Neural cell (in vitro differentiated cells): ENCODE results near the gene RPL38. TPM values are rescaled to one million over a fixed set of nuclear protein-coding genes. Genes with fewer than 3 reads are reported as not detected.

Experiments used
- H2AFZ ChIP-seq: fragments of 200-600, 300-800 bp; sonication (generic), shearing (Covaris generic); 2 replicates; pipeline ENCODE4 v1.6.0; 2014; ENCODE audit warnings: low read depth, mild to moderate bottlenecking, antibody characterized with exemption, low read length, moderate library complexity
- H3F3A ChIP-seq: fragments of 200-600 bp; shearing (Covaris generic); 2 replicates; pipeline ENCODE4 v1.6.1; 2016; ENCODE audit warnings: mild to moderate bottlenecking, moderate library complexity, mixed read lengths, antibody characterized with exemption, low read length; ENCODE audit not compliant: insufficient read depth, poor library complexity, severe bottlenecking
- H3K27ac ChIP-seq: fragments of 200-600, 300-800 bp; sonication (generic), shearing (Covaris generic); 2 replicates; pipeline ENCODE4 v1.5.1; 2014; ENCODE audit warnings: mild to moderate bottlenecking, low read length, moderate library complexity
- H3K27me3 ChIP-seq: fragments of 300-800, 200-600 bp; sonication (generic), shearing (Covaris generic); 2 replicates; pipeline ENCODE4 v1.6.0; 2014; ENCODE audit warnings: mild to moderate bottlenecking, low read depth, low read length, moderate library complexity; ENCODE audit not compliant: insufficient read depth
- H3K36me3 ChIP-seq: fragments of 300-800, 200-600 bp; sonication (generic), shearing (Covaris generic); 2 replicates; pipeline ENCODE4 v1.5.1; 2014; ENCODE audit warnings: mild to moderate bottlenecking, antibody characterized with exemption, low read length, moderate library complexity; ENCODE audit not compliant: insufficient read depth
- H3K4me2 ChIP-seq: fragments of 300-800, 200-600 bp; sonication (generic), shearing (Covaris generic); 2 replicates; pipeline ENCODE4 v1.6.0; 2014; ENCODE audit warnings: mild to moderate bottlenecking, low read length
- H3K4me3 ChIP-seq: fragments of 300-800, 200-600 bp; sonication (generic), shearing (Covaris generic); 2 replicates; pipeline ENCODE4 v1.5.1; 2014; ENCODE audit warnings: mild to moderate bottlenecking, low read length, moderate library complexity
- H3K79me2 ChIP-seq: fragments of 200-600 bp; shearing (Covaris generic); replicated peaks from 2 replicates; pipeline ENCODE4 v1.6.0; 2014; ENCODE audit warnings: mild to moderate bottlenecking, low read length, moderate library complexity; ENCODE audit not compliant: insufficient read depth
- H3K9ac ChIP-seq: fragments of 300-800, 200-600 bp; sonication (generic), shearing (Covaris generic); 2 replicates; pipeline ENCODE4 v1.6.1; 2016; ENCODE audit warnings: mild to moderate bottlenecking, low read length, mixed read lengths
- H3K9me2 ChIP-seq: fragments of 200-600 bp; shearing (Covaris generic); 2 replicates; pipeline ENCODE4 v1.6.1; 2016; ENCODE audit warnings: mild to moderate bottlenecking, low read length, mixed read lengths; ENCODE audit not compliant: insufficient read depth
- H3K9me3 ChIP-seq: fragments of 200-600, 300-800 bp; sonication (generic), shearing (Covaris generic); 2 replicates; pipeline ENCODE4 v1.6.1; 2016; ENCODE audit warnings: mild to moderate bottlenecking, mixed run types, low read length, moderate library complexity, mixed read lengths
- H4K20me1 ChIP-seq: fragments of 200-600 bp; shearing (Covaris generic); 2 replicates; pipeline ENCODE4 v1.6.1; 2016; ENCODE audit warnings: mild to moderate bottlenecking, mixed run types; ENCODE audit not compliant: insufficient read depth
- CTCF ChIP-seq: fragments of 450-650 bp; IDR thresholded peaks from 2 replicates; pipeline ENCODE4 v1.5.1; 2014; ENCODE audit warnings: antibody characterized with exemption, mild to moderate bottlenecking, moderate library complexity; ENCODE audit not compliant: poor library complexity, severe bottlenecking
- EP300 ChIP-seq: fragments of 450-650 bp; conservative IDR thresholded peaks from 2 replicates; pipeline ENCODE4 v1.6.1; 2014; ENCODE audit warnings: antibody characterized with exemption, mild to moderate bottlenecking, moderate library complexity; ENCODE audit not compliant: poor library complexity, severe bottlenecking
- EZH2 ChIP-seq: fragments of 200-600, 300-800 bp; shearing (Covaris generic), sonication (generic); IDR thresholded peaks from 2 replicates; pipeline ENCODE4 v1.6.1; 2014; ENCODE audit warnings: antibody characterized with exemption, low read length, borderline replicate concordance, mild to moderate bottlenecking; ENCODE audit not compliant: insufficient read depth, poor library complexity, severe bottlenecking
- MXI1 ChIP-seq: fragments of 450-650 bp; conservative IDR thresholded peaks from 2 replicates; pipeline ENCODE4 v1.6.1; 2014; ENCODE audit warnings: antibody characterized with exemption, mild to moderate bottlenecking; ENCODE audit not compliant: poor library complexity, severe bottlenecking
- POLR2AphosphoS5 ChIP-seq: IDR thresholded peaks from 2 replicates; pipeline ENCODE4 v1.6.1; 2012
- RAD21 ChIP-seq: fragments of 450-650 bp; conservative IDR thresholded peaks from 2 replicates; pipeline ENCODE4 v1.6.1; 2014; ENCODE audit warnings: antibody characterized with exemption, mild to moderate bottlenecking, moderate library complexity
- REST ChIP-seq: IDR thresholded peaks from 2 replicates; pipeline ENCODE4 v1.6.1; 2012; ENCODE audit warnings: borderline replicate concordance
- SMC3 ChIP-seq: fragments of 450-650 bp; conservative IDR thresholded peaks from 2 replicates; pipeline ENCODE4 v1.6.1; 2014; ENCODE audit warnings: antibody characterized with exemption, mild to moderate bottlenecking, moderate library complexity; ENCODE audit not compliant: poor library complexity
- TAF1 ChIP-seq: IDR thresholded peaks from 2 replicates; pipeline ENCODE4 v1.6.1; 2012; ENCODE audit warnings: low read depth
- polyA plus RNA-seq: library from polyadenylated mRNA; depleted of rRNA; stranded (reverse); fragments of >200 nt; gene quantifications from 2 replicates; pipeline ENCODE4 v1.2.3, GENCODE V29; 2014

The RPL38 gene
- polyA plus RNA-seq, 1 donor from 2014 or later: 378 TPM

GRCh38 chr17:74231928-74232907 is 28.7 kb downstream of the RPL38 start:
- no peak overlapping the region for H3K4me3 ChIP-seq
- H3K79me2 ChIP-seq: no peaks in the 10 kb centered on the region
- H3K36me3 ChIP-seq: no peaks in the 10 kb centered on the region
- H3K9me3 ChIP-seq: no peaks in the 10 kb centered on the region
- no peaks in the 10 kb centered on the region for H4K20me1 ChIP-seq
- no peaks in the 10 kb centered on the region for H3K9me2 ChIP-seq
- H3K9ac ChIP-seq: no peak overlapping the region
- H3K27ac ChIP-seq: no peak overlapping the region
- no peak overlapping the region for H2AFZ ChIP-seq
- TF ChIP-seq SMC3 (no peak), POLR2AphosphoS5 (no peak), EP300 (no peak), REST (no peak), RAD21 (no peak), CTCF (no peak), MXI1 (no peak), TAF1 (no peak), EZH2 (no peak)
- no peaks in the 10 kb centered on the region for H3K27me3 ChIP-seq
- no peak overlapping the region for H3K4me2 ChIP-seq
- H3F3A ChIP-seq: no peaks in the 10 kb centered on the region

- Histone ChIP-seq H3K36me3 (no peaks in the 10 kb centered on the region), H3K9ac (no peak overlapping the region)
Observed at GRCh38 chr17:74233937-74234336, 30.5 kb downstream of the RPL38 start.

More at GRCh38 chr17:74233937-74234336, 30.5 kb downstream of the RPL38 start:
- H3K27me3 ChIP-seq: no peaks in the 10 kb centered on the region
- H4K20me1 ChIP-seq: no peaks in the 10 kb centered on the region
- no peak overlapping the region for H3K4me3 ChIP-seq
- no peaks in the 10 kb centered on the region for H3K9me2 ChIP-seq
- no peaks in the 10 kb centered on the region for H3F3A ChIP-seq
- H3K27ac ChIP-seq: no peak overlapping the region
- H3K4me2 ChIP-seq: no peak overlapping the region
- no peaks in the 10 kb centered on the region for H3K9me3 ChIP-seq
- no peaks in the 10 kb centered on the region for H3K79me2 ChIP-seq
- TF ChIP-seq RAD21 (no peak), CTCF (no peak), SMC3 (no peak), REST (no peak), MXI1 (no peak), EP300 (no peak), POLR2AphosphoS5 (no peak), EZH2 (no peak), TAF1 (no peak)
- H2AFZ ChIP-seq: no peak overlapping the region
